Stimulated activated memory B cell treated with anti-CD40 and anti-IgM and Interleukin-4, amounts not matched to agents 10 μg/mL and 1 μg/mL and 100 μg/mL, for 72 hours (primary cell): ENCODE results near the gene GFER.
"Not testable (repeated sequence)": the region's sequence is repeated elsewhere in the genome, so short reads cannot be mapped to it uniquely, and the experiment has no call there.

Experiments used
- ATAC-seq: fragments of 150-1000 bp; cut with Tn5 transposase; 2 replicates; pipeline ENCODE4 v1.10.0; 2021
- H3K27ac Mint-ChIP-seq: one replicate; pipeline ENCODE4 v1.8.0; 2022; ENCODE audit warnings: mild to moderate bottlenecking, mixed read lengths
- H3K27me3 Mint-ChIP-seq: one replicate; pipeline ENCODE4 v1.8.0; 2022; ENCODE audit warnings: mixed read lengths
- H3K36me3 Mint-ChIP-seq: one replicate; pipeline ENCODE4 v1.8.0; 2022; ENCODE audit warnings: mixed read lengths
- H3K4me1 Mint-ChIP-seq: one replicate; pipeline ENCODE4 v1.8.0; 2022; ENCODE audit warnings: mixed read lengths
- H3K4me3 Mint-ChIP-seq: one replicate; pipeline ENCODE4 v1.8.0; 2022; ENCODE audit warnings: mild to moderate bottlenecking, moderate library complexity, mixed read lengths
- H3K9me3 Mint-ChIP-seq: one replicate; pipeline ENCODE4 v1.8.0; 2022; ENCODE audit warnings: mixed read lengths

Gene GFER

DNA sequence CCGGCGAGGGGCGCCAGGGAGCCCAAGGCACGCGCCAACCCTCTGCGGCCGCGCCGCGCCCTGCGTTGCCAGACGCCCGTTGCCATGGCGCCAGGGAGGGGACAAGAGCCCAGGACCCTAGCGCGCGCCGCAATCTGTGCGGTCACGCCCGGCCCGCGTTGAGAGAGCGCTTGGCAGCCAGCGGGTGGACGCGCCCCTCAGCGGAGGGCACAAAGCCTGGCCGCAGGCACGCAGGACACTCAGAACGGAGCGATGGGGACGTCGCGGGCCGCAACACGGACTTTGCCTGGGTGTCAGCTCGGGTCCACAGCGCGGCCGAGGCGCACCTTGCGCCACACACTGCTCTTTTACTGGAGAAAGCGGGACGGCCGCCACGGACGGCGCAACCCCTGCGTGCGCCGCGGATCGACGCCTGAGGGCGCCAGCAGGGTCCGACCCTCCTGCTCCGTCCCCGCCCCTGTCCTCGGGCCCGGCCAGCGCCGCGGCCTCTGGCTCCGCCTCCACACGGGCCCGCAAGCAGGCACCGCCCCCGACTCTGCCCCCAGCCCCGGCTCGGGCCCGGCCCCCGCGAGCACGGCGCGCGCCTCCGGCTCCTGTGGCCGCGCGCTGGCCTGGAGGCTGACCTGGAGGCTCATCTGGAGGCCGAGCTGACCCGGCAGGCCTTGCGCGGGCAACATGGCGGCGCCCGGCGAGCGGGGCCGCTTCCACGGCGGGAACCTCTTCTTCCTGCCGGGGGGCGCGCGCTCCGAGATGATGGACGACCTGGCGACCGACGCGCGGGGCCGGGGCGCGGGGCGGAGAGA lies at the start of gene GFER:
Gene GFER (plus strand): TSS at position 650 of the 803 bp plus-strand sequence. CDS start 26 bp downstream, at position 676.
- peak; percentile 93 for ATAC-seq
- H3K27ac Mint-ChIP-seq, result peak within 1 kb of the TSS; percentile 72
- no peaks in the 10 kb centered on the region for H3K9me3 Mint-ChIP-seq
- peaks cover 21% of the 10 kb centered on the region for H3K36me3 Mint-ChIP-seq
- peaks cover 63% of the 10 kb centered on the region for H3K4me1 Mint-ChIP-seq
- peaks cover 36% of the 10 kb centered on the region for H3K27me3 Mint-ChIP-seq
- H3K4me3 Mint-ChIP-seq, result peak within 1 kb of the TSS; percentile 78

DNA sequence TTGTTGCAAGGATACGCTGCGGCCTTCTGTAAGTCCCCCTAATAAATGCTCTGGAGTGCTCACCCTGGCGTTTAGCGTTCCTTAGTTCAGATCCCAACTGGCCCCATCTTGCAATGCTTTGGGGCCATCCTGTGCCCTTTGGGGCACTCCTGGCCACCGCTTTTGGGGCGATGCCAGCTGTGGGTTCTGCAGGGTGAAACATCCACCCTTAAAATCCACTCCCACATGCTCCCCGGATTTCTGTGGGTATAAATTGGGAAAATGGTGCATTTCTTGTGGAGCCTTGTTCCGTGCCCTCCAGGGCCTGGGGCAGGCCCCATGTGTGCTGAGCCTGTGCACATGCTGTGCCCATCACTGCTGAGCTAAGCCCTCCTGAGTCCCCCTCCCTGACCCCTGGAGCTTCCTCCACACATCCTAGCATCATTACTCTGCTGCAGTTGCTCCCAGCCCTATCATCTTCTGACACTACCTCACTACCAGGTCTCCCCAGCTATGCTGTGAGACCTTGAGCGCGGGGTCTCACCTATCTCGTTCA lies 47.0 kb upstream of the GFER start:
- no peaks in the 10 kb centered on the region for H3K9me3 Mint-ChIP-seq
- no peak overlapping the region for H3K27ac Mint-ChIP-seq
- H3K27me3 Mint-ChIP-seq, result peaks cover 14% of the 10 kb centered on the region
- no peak overlapping the region for H3K4me3 Mint-ChIP-seq
- ATAC-seq, result no peak
- H3K36me3 Mint-ChIP-seq, result peaks cover 25% of the 10 kb centered on the region
- peaks cover 16% of the 10 kb centered on the region for H3K4me1 Mint-ChIP-seq

- Mint-ChIP-seq H3K27me3 (peaks cover 6% of the 10 kb centered on the region), H3K4me3 (no peak overlapping the region), H3K27ac (no peak overlapping the region), H3K36me3 (peaks cover 25% of the 10 kb centered on the region), H3K9me3 (no peaks in the 10 kb centered on the region), H3K4me1 (peaks cover 28% of the 10 kb centered on the region)
- no peak for ATAC-seq
Measured at GRCh38 chr16:1938316-1938715, 45.7 kb upstream of the GFER start.

- H3K27me3 Mint-ChIP-seq, result peaks cover under 1% of the 10 kb centered on the region
- peaks cover 25% of the 10 kb centered on the region for H3K36me3 Mint-ChIP-seq
- peaks cover 33% of the 10 kb centered on the region for H3K4me1 Mint-ChIP-seq
- ATAC-seq, result no peak
- H3K9me3 Mint-ChIP-seq, result no peaks in the 10 kb centered on the region
- no peak overlapping the region for H3K4me3 Mint-ChIP-seq
- H3K27ac Mint-ChIP-seq, result no peak overlapping the region
Measured at GRCh38 chr16:1938910-1939309, 45.1 kb upstream of the GFER start.

DNA sequence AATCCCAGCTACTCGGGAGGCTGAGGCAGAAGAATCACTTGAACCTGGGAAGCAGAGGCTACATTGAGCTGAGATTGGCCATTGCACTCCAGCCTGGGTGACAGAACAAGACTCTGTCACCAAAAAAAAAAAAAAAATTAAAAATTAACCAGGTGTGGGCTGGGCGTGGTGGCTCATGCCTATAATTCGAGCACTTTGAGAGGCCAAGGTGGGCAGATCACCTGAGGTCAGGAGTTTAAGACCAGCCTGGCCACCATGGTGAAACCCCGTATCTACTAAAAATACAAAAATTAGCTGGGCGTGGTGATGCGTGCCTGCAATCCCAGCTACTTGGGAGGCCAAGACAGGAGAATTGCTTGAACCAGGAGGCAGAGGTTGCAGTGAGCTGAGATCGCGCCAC lies 44.2 kb upstream of the GFER start:
- H3K9me3 Mint-ChIP-seq, H3K27me3 Mint-ChIP-seq, H3K4me3 Mint-ChIP-seq, ATAC-seq: not testable (repeated sequence)
- H3K27ac Mint-ChIP-seq, result peak overlapping the region; percentile 32
- H3K4me1 Mint-ChIP-seq, result peaks cover 40% of the 10 kb centered on the region
- H3K36me3 Mint-ChIP-seq, result peaks cover 25% of the 10 kb centered on the region

DNA sequence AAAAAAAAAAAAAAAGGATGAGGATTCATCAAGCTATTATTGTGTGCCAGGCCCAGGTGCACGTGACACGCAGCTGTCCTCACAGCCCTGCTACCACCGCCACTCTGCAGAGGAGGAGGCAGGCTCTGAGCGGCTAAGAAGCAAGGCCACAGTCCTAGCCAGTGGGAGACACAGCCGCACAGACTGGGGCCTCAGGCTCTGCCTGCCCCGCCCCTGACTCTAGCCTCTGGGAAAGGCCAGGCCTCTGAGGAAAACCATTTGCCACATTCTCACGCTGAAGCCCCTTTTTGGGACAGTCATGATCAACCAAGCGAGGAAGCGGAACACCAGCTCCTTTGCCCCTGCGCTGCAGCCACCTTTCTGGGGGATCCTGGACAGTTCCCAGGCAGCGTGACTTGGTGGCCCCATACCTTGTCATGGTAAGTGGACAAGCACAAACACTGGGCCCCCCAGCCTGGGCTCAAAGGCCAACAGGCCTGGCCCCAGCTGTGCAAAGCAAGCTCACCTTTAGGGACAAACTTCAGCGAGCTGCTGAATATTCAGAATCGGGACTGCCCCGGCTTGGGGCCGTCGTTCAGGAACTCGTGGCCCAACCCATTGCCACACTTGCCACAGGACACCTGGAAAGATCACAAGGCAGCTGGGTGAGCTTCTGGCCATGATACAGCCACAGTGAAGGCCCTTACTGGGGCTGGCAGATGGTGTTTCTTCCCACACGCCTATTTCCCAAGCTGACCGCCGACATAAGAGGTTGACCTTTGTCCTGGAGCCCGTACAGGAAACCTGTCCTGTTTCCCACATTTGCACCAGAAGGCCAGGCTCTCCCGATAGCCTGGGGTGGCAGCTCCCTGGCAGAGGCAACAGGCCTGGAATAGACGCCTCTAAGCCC lies 43.5 kb upstream of the GFER start:
- no peaks in the 10 kb centered on the region for H3K9me3 Mint-ChIP-seq
- peaks cover 40% of the 10 kb centered on the region for H3K4me1 Mint-ChIP-seq
- H3K4me3 Mint-ChIP-seq, result no peak overlapping the region
- ATAC-seq, result no peak
- peak overlapping the region; percentile 32 for H3K27ac Mint-ChIP-seq
- peaks cover 25% of the 10 kb centered on the region for H3K36me3 Mint-ChIP-seq
- H3K27me3 Mint-ChIP-seq, result no peaks in the 10 kb centered on the region

DNA sequence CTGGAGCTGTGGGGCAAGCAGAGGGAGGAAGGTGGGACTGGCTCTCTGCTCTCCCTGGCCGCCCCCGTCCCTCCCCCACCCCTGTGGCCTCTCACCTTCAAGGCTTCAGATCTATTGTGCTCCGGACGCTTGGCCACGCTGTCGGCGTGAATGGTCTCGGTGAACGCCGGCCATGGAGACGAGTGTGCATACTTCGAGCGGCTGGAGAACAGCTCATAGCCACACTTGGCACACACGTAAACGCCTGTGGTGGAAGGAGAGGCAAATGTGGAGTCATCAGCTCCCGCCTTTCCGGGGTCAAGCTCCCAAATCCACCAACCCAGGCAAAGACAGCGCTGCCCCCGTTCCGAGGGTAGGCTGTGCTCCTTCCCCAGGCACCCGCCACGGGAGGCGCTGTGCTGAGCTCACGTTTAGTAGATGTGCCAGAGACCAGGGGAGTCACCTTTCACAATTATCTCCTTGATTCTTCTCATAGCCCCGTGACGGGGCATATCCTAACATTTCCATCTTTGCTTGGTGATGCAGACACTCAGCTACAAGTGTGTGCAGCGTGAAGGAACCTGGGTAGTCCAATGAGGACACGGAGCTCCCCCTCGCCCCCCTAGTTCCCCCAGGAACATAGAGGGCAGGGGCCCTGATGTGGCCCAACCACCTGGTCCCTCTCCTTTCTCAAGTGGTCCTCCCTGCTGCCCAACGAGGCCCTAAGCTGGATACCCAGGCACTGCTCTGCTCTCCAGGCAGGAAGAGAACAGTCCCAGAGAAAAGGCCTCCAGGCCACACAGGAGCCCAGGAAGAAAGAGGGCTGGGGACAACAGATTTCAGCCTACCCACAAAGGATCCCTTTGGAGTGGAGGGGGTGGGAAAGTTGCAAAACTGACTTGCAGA lies 42.6 kb upstream of the GFER start:
- Mint-ChIP-seq H3K36me3 (peaks cover 25% of the 10 kb centered on the region), H3K4me3 (peak overlapping the region; percentile 97), H3K9me3 (no peaks in the 10 kb centered on the region), H3K4me1 (peaks cover 40% of the 10 kb centered on the region), H3K27me3 (no peaks in the 10 kb centered on the region), H3K27ac (peak overlapping the region; percentile 94)
- no peak for ATAC-seq

DNA sequence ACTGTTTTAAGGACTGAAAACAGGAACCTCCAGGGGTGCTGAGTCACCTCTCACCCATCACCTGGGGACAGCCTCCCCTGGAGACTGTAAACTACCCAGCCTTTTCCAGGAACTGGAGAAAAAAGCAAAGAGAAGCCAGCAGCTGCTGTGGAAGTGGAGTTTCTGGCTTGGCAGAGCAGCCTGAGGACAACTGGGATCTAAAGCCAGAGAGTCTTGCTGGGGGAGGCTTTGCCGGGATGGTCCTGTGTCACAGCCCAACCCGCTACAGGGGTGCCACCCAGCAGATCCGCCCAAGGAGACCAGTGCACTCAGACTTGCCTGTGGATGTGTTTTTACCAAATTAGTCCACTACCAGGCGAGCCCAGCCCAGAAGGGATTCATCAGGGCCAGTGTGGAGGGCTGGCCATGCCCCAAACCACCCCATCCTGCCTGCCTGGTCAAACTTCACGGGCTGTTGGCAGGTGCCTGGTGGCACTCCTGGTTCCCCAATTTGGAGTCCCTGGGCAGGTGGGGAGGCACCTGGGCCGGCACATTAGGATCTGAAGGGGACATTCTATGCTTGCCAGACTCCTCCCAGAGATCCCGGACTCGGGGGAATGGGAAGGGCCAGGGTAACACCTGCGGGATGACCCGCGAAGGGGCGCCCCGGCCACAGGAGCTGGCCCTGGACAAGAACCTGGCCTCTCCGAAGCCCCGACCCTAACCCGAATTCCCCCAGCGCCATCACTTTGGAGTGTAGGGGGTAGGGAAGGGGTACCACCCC lies 41.8 kb upstream of the GFER start:
- H3K9me3 Mint-ChIP-seq, result no peaks in the 10 kb centered on the region
- H3K4me1 Mint-ChIP-seq, result peaks cover 40% of the 10 kb centered on the region
- ATAC-seq, result no peak
- peak overlapping the region; percentile 94 for H3K27ac Mint-ChIP-seq
- peaks cover 18% of the 10 kb centered on the region for H3K36me3 Mint-ChIP-seq
- H3K4me3 Mint-ChIP-seq, result peak overlapping the region; percentile 97
- H3K27me3 Mint-ChIP-seq, result peaks cover 1% of the 10 kb centered on the region

GRCh38 chr16:1942810-1943726 lies 40.9 kb upstream of the GFER start, which contains the start of gene MSRB1:
Gene MSRB1, minus strand, starts transcription at chr16:1943199. Its CDS starts 43 bp downstream, at chr16:1943156.
- Mint-ChIP-seq H3K27me3 (peaks cover 7% of the 10 kb centered on the region), H3K4me1 (peaks cover 40% of the 10 kb centered on the region), H3K27ac (peak within 1 kb of the TSS; percentile 94), H3K9me3 (no peaks in the 10 kb centered on the region), H3K4me3 (peak within 1 kb of the TSS; percentile 97), H3K36me3 (peaks cover 14% of the 10 kb centered on the region)
- peak; percentile 97 for ATAC-seq

- Mint-ChIP-seq H3K4me1 (peaks cover 40% of the 10 kb centered on the region), H3K9me3 (no peaks in the 10 kb centered on the region), H3K27ac (no peak overlapping the region), H3K27me3 (peaks cover 15% of the 10 kb centered on the region), H3K36me3 (no peaks in the 10 kb centered on the region), H3K4me3 (peak overlapping the region; percentile 97)
- ATAC-seq, result no peak
Measured at GRCh38 chr16:1944612-1945199, 39.3 kb upstream of the GFER start.

DNA sequence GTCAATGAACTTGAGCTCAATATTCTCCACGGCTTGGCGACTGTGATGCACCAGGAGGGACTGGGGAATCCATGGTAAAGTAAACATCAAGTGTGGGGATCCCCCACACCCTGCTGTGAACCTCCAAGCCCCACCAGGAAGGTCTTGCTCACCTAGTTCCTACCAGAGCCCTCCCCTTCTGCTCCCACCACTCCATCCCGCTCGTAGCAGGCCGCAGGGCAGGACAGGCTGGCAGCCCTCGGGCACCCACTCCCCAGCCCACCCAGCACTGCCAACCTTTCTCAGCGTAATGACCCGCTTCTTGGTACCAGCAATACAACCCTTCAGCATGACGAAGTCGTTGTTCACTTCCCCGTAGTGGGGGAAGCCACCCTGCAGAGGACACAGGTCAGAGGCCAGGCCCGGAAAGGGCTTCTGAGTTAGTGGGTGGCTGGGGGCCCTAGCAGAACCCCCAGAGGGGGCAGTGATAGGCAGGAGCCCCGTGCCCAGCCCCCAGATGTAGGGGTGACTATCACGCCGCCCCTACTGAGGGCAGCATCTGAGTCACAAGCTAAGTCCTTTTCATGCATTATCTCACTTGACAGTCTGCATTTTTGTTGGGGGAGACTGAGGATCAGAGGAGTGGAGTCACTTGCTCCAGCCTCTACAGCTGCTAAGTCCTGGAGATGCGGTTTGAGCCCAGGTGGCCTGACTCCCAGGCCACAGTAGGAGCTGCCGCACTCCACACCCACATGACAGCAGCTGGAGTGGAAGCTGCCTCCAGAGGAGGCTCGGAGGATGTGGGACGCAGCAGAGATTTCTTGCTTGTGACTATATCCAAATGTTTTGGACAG lies 38.2 kb upstream of the GFER start:
- no peak overlapping the region for H3K27ac Mint-ChIP-seq
- H3K4me1 Mint-ChIP-seq, result peaks cover 34% of the 10 kb centered on the region
- no peak overlapping the region for H3K4me3 Mint-ChIP-seq
- no peaks in the 10 kb centered on the region for H3K9me3 Mint-ChIP-seq
- no peaks in the 10 kb centered on the region for H3K36me3 Mint-ChIP-seq
- ATAC-seq, result no peak
- peaks cover 15% of the 10 kb centered on the region for H3K27me3 Mint-ChIP-seq
